A549 (cell line): Measurements from ENCODE around the gene SLCO4A1. TPM values are rescaled to one million over a fixed set of nuclear protein-coding genes. Genes with fewer than 3 reads are reported as not detected.
A peak's percentile ranks its signal among the peaks of the same experiment; 100 is the strongest.

Experiments used
- ATAC-seq, 2 experiments: fragments of 200-7000 bp in 1 of 2; fragments of >200 bp in 1 of 2; cut with Nextera tagmentation in 1 of 2; cut with Tn5 transposase in 1 of 2; 3 replicates each; pipeline versions ENCODE4 v1.8.0 to v1.9.1; 2018 to 2020; ENCODE audit warnings: mild to moderate bottlenecking in 1 of 2, moderate library complexity in 1 of 2
- CTCF ChIA-PET: fragments of 300-600 bp; sonication (Branson Sonifier 250); formaldehyde crosslinking; extraction: SDS; loops from one replicate; lab custom pipeline; 2021; ENCODE audit warnings: antibody characterized with exemption, inconsistent platforms; lab: Yijun Ruan, JAX
- POLR2A ChIA-PET: fragments of 350-600 bp; formaldehyde crosslinking; extraction: SDS; loops from one replicate; lab custom pipeline; 2021; ENCODE audit warnings: antibody characterized with exemption, inconsistent platforms; lab: Yijun Ruan, JAX
- DNase-seq, 2 experiments: peaks; one replicate each; pipeline versions ENCODE4 v3.0.0 to v3.0.0-alpha.2; 2011 to 2016; ENCODE audit warnings: low read depth in 1 of 2, low spot score in 1 of 2
- FAIRE-seq: peaks from 2 replicates; lab custom pipeline; 2011; peaks lifted over from hg19 to GRCh38; lab: Jason Lieb, UNC
- H3K27ac ChIP-seq, 2 experiments: fragments of >200 bp; sonication (Bioruptor Twin); formaldehyde crosslinking; 3 replicates each; pipeline ENCODE4 v1.5.1; 2016 to 2017
- H3K4me1 ChIP-seq: fragments of >200 bp; sonication (Bioruptor Twin); formaldehyde crosslinking; 3 replicates; pipeline ENCODE4 v1.6.1; 2016
- H3K4me2 ChIP-seq: fragments of >200 bp; sonication (Bioruptor Twin); formaldehyde crosslinking; 3 replicates; pipeline ENCODE4 v1.6.1; 2016
- H3K4me3 ChIP-seq: fragments of >200 bp; sonication (Bioruptor Twin); formaldehyde crosslinking; 3 replicates; pipeline ENCODE4 v1.5.1; 2016
- H3K9me3 ChIP-seq: fragments of >200 bp; sonication (Bioruptor Twin); formaldehyde crosslinking; 3 replicates; pipeline ENCODE4 v1.6.1; 2016
- ATOH8 ChIP-seq: fragments of 250-450 bp; sonication (Bioruptor Pico); IDR thresholded peaks from 2 replicates; pipeline ENCODE4 v1.5.0; 2020; ENCODE audit warnings: low read depth, mild to moderate bottlenecking, moderate library complexity
- BCL3 ChIP-seq: fragments of >200 bp; sonication (Bioruptor Twin); formaldehyde crosslinking; IDR thresholded peaks from 3 replicates; pipeline ENCODE4 v1.6.1; 2016
- CBX2 ChIP-seq: fragments of 200-600 bp; sonication (generic); IDR thresholded peaks from 2 replicates; pipeline ENCODE4 v1.6.1; 2016; ENCODE audit warnings: low read depth, mild to moderate bottlenecking, borderline replicate concordance
- CEBPB ChIP-seq, 2 experiments: fragments of >200 bp in 1 of 2; sonication (Bioruptor Twin) in 1 of 2; formaldehyde crosslinking in 1 of 2; IDR thresholded peaks; 2 replicates each; pipeline ENCODE4 v1.6.1; 2012 to 2016
- CHD4 ChIP-seq: fragments of 200-600 bp; sonication (generic); IDR thresholded peaks from 2 replicates; pipeline ENCODE4 v1.6.1; 2016; ENCODE audit warnings: antibody characterized with exemption, mild to moderate bottlenecking, borderline replicate concordance
- EHMT2 ChIP-seq: fragments of 200-600 bp; sonication (generic); IDR thresholded peaks from 2 replicates; pipeline ENCODE4 v1.6.1; 2016; ENCODE audit warnings: antibody characterized with exemption, low read depth, mild to moderate bottlenecking, moderate library complexity
- FOSL2 ChIP-seq, 2 experiments: fragments of 450-650 bp in 1 of 2; fragments of >200 bp in 1 of 2; sonication (Bioruptor Twin) in 1 of 2; formaldehyde crosslinking; IDR thresholded peaks; 2 replicates each; pipeline versions ENCODE4 v1.5.0 to v1.6.1; 2016 to 2020; ENCODE audit warnings: mild to moderate bottlenecking in 1 of 2, moderate library complexity in 1 of 2
- MAFK ChIP-seq: fragments of 450-650 bp; IDR thresholded peaks from 2 replicates; pipeline ENCODE4 v1.6.1; 2014; ENCODE audit not compliant: partially characterized antibody
- MAX ChIP-seq: IDR thresholded peaks from 2 replicates; pipeline ENCODE4 v1.6.1; 2012
- NPAS2 ChIP-seq: fragments of 250-450 bp; sonication (Bioruptor Pico); IDR thresholded peaks from 2 replicates; pipeline ENCODE4 v1.8.0; 2022; ENCODE audit warnings: mild to moderate bottlenecking, moderate library complexity, borderline replicate concordance
- NR3C1 ChIP-seq: fragments of >200 bp; sonication (Bioruptor Twin); formaldehyde crosslinking; IDR thresholded peaks from 3 replicates; pipeline ENCODE4 v1.6.1; 2017
- PHF8 ChIP-seq: fragments of 200-600 bp; sonication (generic); IDR thresholded peaks from 2 replicates; pipeline ENCODE4 v1.6.1; 2016; ENCODE audit warnings: low read depth, mild to moderate bottlenecking, antibody characterized with exemption, moderate library complexity, borderline replicate concordance
- POLR2A ChIP-seq: IDR thresholded peaks from 2 replicates; pipeline ENCODE4 v1.6.1; 2012; ENCODE audit warnings: mild to moderate bottlenecking, low read length
- RFX5 ChIP-seq: fragments of 450-650 bp; IDR thresholded peaks from 2 replicates; pipeline ENCODE4 v1.7.1; 2014; ENCODE audit warnings: antibody characterized with exemption, mild to moderate bottlenecking, moderate library complexity
- ZFP36 ChIP-seq: fragments of 450-650 bp; IDR thresholded peaks from 2 replicates; pipeline ENCODE4 v1.6.1; 2014; ENCODE audit warnings: borderline replicate concordance; ENCODE audit not compliant: partially characterized antibody
- ZNF302 ChIP-seq: fragments of 250-450 bp; sonication (Bioruptor Pico); IDR thresholded peaks from 2 replicates; pipeline ENCODE4 v1.9.0; 2021; ENCODE audit warnings: inconsistent platforms, mild to moderate bottlenecking, moderate library complexity
- WGBS: methylation state at CpG from one replicate; pipeline ENCODE4 v1.1.6; 2017; ENCODE audit errors: missing lambda C conversion rate; 5-methylcytosine and 5-hydroxymethylcytosine counted together
- polyA plus RNA-seq, 4 experiments: library from polyadenylated mRNA; depleted of rRNA in 3 of 4; stranded (reverse); fragments of >200 nt; fragmentation: RNase III in 1 of 4; extraction: RNeasy Plus Mini Kit Qiagen cat#74134 plus additional on column Dnase treatment in 1 of 4; gene quantifications; 2 replicates in 3 of 4; 3 replicates in 1 of 4; pipeline ENCODE4 v1.2.3, GENCODE V29; 2011 to 2017
- TF ChIP-seq, protein P1 (sequence below): fragments of 150-350 bp; IDR thresholded peaks from 2 replicates; pipeline ENCODE4 v1.6.1; 2014; ENCODE audit warnings: low read depth, mild to moderate bottlenecking, low read length
- TF ChIP-seq, protein P2 (sequence below): fragments of >200 bp; sonication (Bioruptor Twin); formaldehyde crosslinking; IDR thresholded peaks from 2 replicates; pipeline ENCODE4 v1.6.1; 2016
- TF ChIP-seq, protein P3 (sequence below): IDR thresholded peaks from 2 replicates; pipeline ENCODE4 v1.6.1; 2012; ENCODE audit warnings: low read depth, borderline replicate concordance

SLCO4A1 gene
- polyA plus RNA-seq, 2 of the 4 experiments (the other 2 are of a cell fraction) = 1.3 to 11.2 TPM

DNA sequence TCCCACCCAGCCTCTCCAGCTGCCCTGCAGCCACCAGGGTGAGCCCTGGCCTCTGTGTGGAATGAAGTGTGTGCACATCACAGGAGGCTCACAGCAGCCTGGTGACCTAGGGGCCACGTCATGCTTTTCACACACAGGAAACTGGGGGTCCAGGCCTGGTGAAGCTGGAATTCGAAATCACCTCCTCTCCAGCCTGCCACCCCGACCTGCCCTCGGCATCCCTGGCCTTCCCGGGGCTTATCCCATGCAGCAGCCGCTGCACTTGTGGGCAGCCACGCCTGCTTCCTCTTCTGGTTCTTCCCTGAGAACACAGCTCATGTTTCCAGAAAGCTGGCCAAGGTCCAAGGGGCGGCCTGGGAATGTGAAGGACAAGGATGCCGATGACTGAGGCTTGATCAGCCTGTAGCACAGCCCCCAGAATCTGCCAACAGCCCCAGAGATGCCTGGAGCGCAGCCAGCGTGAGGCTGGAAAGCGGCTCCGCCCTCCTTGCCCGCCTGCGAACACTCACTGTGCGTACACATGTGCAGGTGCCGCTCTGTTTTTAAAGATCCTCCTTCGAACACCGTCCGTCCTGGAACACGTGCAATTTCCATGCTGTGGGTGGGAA lies 62.1 kb downstream of the SLCO4A1 start:
- Histone ChIP-seq H3K4me1 (peaks cover 42% of the 10 kb centered on the region), H3K27ac (peak overlapping the region; percentile 56 to 84; a peak in 4 of 6 replicates), H3K4me3 (no peak overlapping the region), H3K9me3 (no peaks in the 10 kb centered on the region)
- peak; percentile 45 to 61; a peak in 4 of 6 replicates for ATAC-seq
- peak; percentile 65 to 66 for DNase-seq
- ChIA-PET POLR2A (interaction anchor here (1.1 to 1.9 kb wide), 2 partner anchors 87 to 90 kb away, joined by 5 to 16 read pairs; no protein-coding TSS in a partner anchor), CTCF (interaction anchor here (0.8 to 16.9 kb wide), 18 partner anchors 10 to 340 kb away, joined by 3 to 250 read pairs (median 6); no protein-coding TSS in a partner anchor)
- WGBS = 38% methylated on average over 21 of the region's 21 CpGs
- FAIRE-seq = no peak
- TF ChIP-seq BCL3 = no peak
- TF ChIP-seq, all 56 proteins: peak for 0
- peak overlapping the region; percentile 62 for H3K4me2 ChIP-seq

- POLR2A ChIA-PET = no interaction called here
- H3K9me3 ChIP-seq = no peaks in the 10 kb centered on the region
- WGBS = 69% methylated on average over 9 of the region's 16 CpGs
- no peak overlapping the region for H3K4me3 ChIP-seq
- CTCF ChIA-PET = interaction anchor here (0.8 to 16.9 kb wide), 8 partner anchors 12 to 93 kb away, joined by 3 to 250 read pairs (median 8); no protein-coding TSS in a partner anchor
- no peak for FAIRE-seq
- TF ChIP-seq, protein P1, sequence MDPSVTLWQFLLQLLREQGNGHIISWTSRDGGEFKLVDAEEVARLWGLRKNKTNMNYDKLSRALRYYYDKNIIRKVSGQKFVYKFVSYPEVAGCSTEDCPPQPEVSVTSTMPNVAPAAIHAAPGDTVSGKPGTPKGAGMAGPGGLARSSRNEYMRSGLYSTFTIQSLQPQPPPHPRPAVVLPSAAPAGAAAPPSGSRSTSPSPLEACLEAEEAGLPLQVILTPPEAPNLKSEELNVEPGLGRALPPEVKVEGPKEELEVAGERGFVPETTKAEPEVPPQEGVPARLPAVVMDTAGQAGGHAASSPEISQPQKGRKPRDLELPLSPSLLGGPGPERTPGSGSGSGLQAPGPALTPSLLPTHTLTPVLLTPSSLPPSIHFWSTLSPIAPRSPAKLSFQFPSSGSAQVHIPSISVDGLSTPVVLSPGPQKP = no peak
- TF ChIP-seq ZNF302 (CRISPR knock-in tag) (no peak), NPAS2 (no peak), CBX2 (no peak), MAX (no peak), CEBPB (IDR thresholded peaks at IDR 0.05) (no peak), EHMT2 (no peak), ATOH8 (no peak), MAFK (no peak), NR3C1 (no peak), PHF8 (no peak), FOSL2 (IDR thresholded peaks at IDR 0.05) (no peak), FOSL2 (CRISPR knock-in tag; IDR thresholded peaks at IDR 0.05) (no peak), RFX5 (no peak), POLR2A (no peak), ZFP36 (no peak), CHD4 (no peak)
- TF ChIP-seq, protein P2, sequence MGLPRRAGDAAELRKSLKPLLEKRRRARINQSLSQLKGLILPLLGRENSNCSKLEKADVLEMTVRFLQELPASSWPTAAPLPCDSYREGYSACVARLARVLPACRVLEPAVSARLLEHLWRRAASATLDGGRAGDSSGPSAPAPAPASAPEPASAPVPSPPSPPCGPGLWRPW = no peak
- TF ChIP-seq, protein P3, sequence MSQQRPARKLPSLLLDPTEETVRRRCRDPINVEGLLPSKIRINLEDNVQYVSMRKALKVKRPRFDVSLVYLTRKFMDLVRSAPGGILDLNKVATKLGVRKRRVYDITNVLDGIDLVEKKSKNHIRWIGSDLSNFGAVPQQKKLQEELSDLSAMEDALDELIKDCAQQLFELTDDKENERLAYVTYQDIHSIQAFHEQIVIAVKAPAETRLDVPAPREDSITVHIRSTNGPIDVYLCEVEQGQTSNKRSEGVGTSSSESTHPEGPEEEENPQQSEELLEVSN = no peak
- TF ChIP-seq, all 56 proteins: peak for 0
- no peak overlapping the region for H3K27ac ChIP-seq
- H3K4me1 ChIP-seq = peaks cover 42% of the 10 kb centered on the region
- no peak overlapping the region for H3K4me2 ChIP-seq
- DNase-seq (no peak), ATAC-seq (no peak)
Observed at GRCh38 chr20:62705627-62706026, 63.3 kb downstream of the SLCO4A1 start.
